ENCODE measurements around the gene ZNF785. TPM values are rescaled to one million over a fixed set of nuclear protein-coding genes. Genes with fewer than 3 reads are reported as not detected.
"Not testable (repeated sequence)": the region's sequence is repeated elsewhere in the genome, so short reads cannot be mapped to it uniquely, and the experiment has no call there.

The ZNF785 gene
- total and polyA plus RNA-seq, 2 donors (not counting 3 experiments of a cell fraction or from before 2014, with no cell fraction given) = 7.8 to 21.9 TPM

DNA sequence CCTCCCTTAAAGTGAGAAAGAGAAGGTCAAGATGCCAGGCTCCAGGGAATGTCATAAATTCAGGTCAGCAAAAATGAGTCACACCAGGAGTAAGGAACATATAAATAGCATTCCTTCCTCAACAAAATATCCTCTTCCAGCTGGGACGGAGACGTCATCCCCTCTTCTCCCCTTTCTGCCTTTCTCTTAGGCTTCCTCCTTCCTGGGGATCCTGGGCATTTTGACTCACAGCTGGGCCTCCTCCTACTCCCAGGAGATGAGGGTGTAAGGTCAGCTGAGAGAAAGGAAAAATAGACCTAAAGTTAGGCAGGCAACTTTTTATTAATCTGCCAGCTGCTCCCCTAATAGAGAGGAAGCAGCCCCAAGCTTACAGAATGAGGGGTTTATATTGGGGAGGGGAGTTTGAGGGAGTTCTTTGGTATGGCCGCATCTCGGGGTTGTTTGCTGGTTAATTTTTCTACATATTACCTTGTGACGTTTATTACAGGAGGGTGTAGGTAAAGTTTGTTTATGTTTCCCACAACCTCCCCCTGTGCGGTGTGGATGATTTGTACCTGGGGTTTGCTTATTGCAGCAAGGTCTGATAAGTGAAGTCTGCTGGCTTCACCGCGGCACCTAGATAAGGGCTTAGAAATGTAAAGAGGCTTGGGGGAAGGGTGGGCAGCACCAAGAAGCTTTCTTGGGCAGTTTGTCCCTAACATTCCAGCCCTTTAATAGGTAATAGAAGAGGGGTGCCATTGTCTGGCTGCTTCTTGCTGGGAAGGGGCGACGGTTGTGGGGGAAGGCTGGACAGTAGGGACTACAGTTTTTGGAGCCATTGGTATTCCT, 43.8 kb downstream of the ZNF785 start:
- no TSS peak for BruUV-seq (replicated peaks)
- Histone ChIP-seq H3K4me3 (replicated peaks in 1 of 3; ENCODE audit: insufficient read depth in 1 of 3, low read depth in 1 of 3, low read length in 3 of 3) (no peak overlapping the region), H3K79me2 (ENCODE audit: control insufficient read depth, insufficient read depth, low read length) (no peaks in the 10 kb centered on the region), H4K20me1 (replicated peaks; ENCODE audit: control insufficient read depth, extremely low read depth, insufficient read depth, low read length) (no peaks in the 10 kb centered on the region), H3K9me3 (replicated peaks; ENCODE audit: control insufficient read depth, insufficient read depth, low read length) (no peaks in the 10 kb centered on the region), H2AFZ (ENCODE audit: low read depth, low read length) (no peak overlapping the region), H3K9ac (replicated peaks; ENCODE audit: extremely low read depth, insufficient read depth, low read length) (peak overlapping the region; percentile 24), H3K9me1 (replicated peaks; ENCODE audit: control insufficient read depth, extremely low read depth, insufficient read depth, low read length) (no peaks in the 10 kb centered on the region), H3K4me1 (ENCODE audit: control insufficient read depth, extremely low read depth, insufficient read depth, low read length) (peaks cover 12% of the 10 kb centered on the region), H3K27me3 (ENCODE audit: control insufficient read depth in 2 of 2, insufficient read depth in 2 of 2, low read length in 2 of 2) (no peaks in the 10 kb centered on the region), H3K36me3 (ENCODE audit: control insufficient read depth in 2 of 2, extremely low read depth in 1 of 2, insufficient read depth in 2 of 2, low read length in 2 of 2) (no peaks in the 10 kb centered on the region), H3K27ac (ENCODE audit: insufficient read depth, low read depth, low read length) (peak overlapping the region; percentile 29), H3K4me2 (ENCODE audit: insufficient read depth, low read length) (no peak overlapping the region)
- FAIRE-seq (peak; percentile 96), DNase-seq (ENCODE audit: low read depth, low spot score) (peak; percentile 59)
- POLR2A ChIA-PET = no interaction called here
- peak; percentile 60 for TF ChIP-seq FOS (IDR thresholded peaks at IDR 0.05; ENCODE audit: borderline replicate concordance, insufficient read depth, low read length)
- TF ChIP-seq, protein P1, sequence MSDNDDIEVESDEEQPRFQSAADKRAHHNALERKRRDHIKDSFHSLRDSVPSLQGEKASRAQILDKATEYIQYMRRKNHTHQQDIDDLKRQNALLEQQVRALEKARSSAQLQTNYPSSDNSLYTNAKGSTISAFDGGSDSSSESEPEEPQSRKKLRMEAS (IDR thresholded peaks at IDR 0.05; ENCODE audit: insufficient read depth, insufficient read length) = no peak
- no peak for TF ChIP-seq GATA2 (IDR thresholded peaks at IDR 0.05; ENCODE audit: insufficient read depth, insufficient read length, low read depth, low read length)
- peak; percentile 73 for TF ChIP-seq JUN (IDR thresholded peaks at IDR 0.05; ENCODE audit: borderline replicate concordance, insufficient read depth, insufficient read length, low read depth)
- dilution Hi-C loops (cut with MboI; ENCODE audit: extremely low pct_ligation_motif_present, low sequenced_read_pairs) (no loop called here), intact Hi-C loops (cut with micrococcal nuclease) (no loop called here)
- CTCF ChIA-PET = no interaction called here

DNA sequence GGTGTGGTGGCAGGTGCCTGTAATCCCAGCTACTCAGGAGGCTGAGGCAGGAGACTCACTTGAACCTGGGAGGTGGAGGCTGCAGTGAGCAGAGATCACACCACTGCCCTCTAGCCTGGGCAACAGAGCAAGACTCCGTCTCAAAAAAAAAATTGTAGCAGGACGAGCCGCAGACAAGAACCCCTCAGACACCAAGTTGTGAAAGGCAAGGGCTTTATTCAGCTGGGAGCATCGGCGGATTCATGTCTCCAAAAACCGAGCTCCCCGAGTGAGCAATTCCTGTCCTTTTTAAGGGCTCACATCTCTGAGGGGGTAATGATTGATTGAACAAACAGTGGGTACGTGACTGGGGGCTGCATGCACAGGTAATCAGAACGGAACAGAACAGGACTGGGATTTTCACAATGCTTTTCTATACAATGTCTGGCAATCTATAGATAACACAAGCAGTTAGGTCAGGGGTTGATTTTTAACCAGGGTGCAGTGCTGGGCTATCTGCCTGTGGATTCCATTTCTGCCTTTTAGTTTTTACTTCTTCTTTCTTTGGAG, 44.5 kb downstream of the ZNF785 start:
- CTCF ChIA-PET = interaction anchor here (1.1 kb wide), 1 partner anchor 17 kb away, joined by 3 read pairs; the partner anchor contains the start of gene ZNF764
- BruUV-seq (replicated peaks); H4K20me1 ChIP-seq (replicated peaks; ENCODE audit: control insufficient read depth, extremely low read depth, insufficient read depth, low read length); H3K9ac ChIP-seq (replicated peaks; ENCODE audit: extremely low read depth, insufficient read depth, low read length); H3K36me3 ChIP-seq (ENCODE audit: control insufficient read depth in 2 of 2, extremely low read depth in 1 of 2, insufficient read depth in 2 of 2, low read length in 2 of 2); H3K9me1 ChIP-seq (replicated peaks; ENCODE audit: control insufficient read depth, extremely low read depth, insufficient read depth, low read length); intact Hi-C loops (cut with micrococcal nuclease); DNase-seq (ENCODE audit: low read depth, low spot score); H2AFZ ChIP-seq (ENCODE audit: low read depth, low read length); dilution Hi-C loops (cut with MboI; ENCODE audit: extremely low pct_ligation_motif_present, low sequenced_read_pairs); H3K9me3 ChIP-seq (replicated peaks; ENCODE audit: control insufficient read depth, insufficient read depth, low read length); H3K27me3 ChIP-seq (ENCODE audit: control insufficient read depth in 2 of 2, insufficient read depth in 2 of 2, low read length in 2 of 2); H3K4me2 ChIP-seq (ENCODE audit: insufficient read depth, low read length); H3K27ac ChIP-seq (ENCODE audit: insufficient read depth, low read depth, low read length); H3K4me3 ChIP-seq (replicated peaks in 1 of 3; ENCODE audit: insufficient read depth in 1 of 3, low read depth in 1 of 3, low read length in 3 of 3); FAIRE-seq; H3K79me2 ChIP-seq (ENCODE audit: control insufficient read depth, insufficient read depth, low read length); POLR2A ChIA-PET: not testable (repeated sequence)
- H3K4me1 ChIP-seq (ENCODE audit: control insufficient read depth, extremely low read depth, insufficient read depth, low read length) = peaks cover 13% of the 10 kb centered on the region

- intact Hi-C loops (cut with micrococcal nuclease); H3K9me3 ChIP-seq (replicated peaks; ENCODE audit: control insufficient read depth, insufficient read depth, low read length); H3K79me2 ChIP-seq (ENCODE audit: control insufficient read depth, insufficient read depth, low read length); H3K9me1 ChIP-seq (replicated peaks; ENCODE audit: control insufficient read depth, extremely low read depth, insufficient read depth, low read length); H2AFZ ChIP-seq (ENCODE audit: low read depth, low read length); FAIRE-seq; H3K27ac ChIP-seq (ENCODE audit: insufficient read depth, low read depth, low read length); H3K27me3 ChIP-seq (ENCODE audit: control insufficient read depth in 2 of 2, insufficient read depth in 2 of 2, low read length in 2 of 2); H4K20me1 ChIP-seq (replicated peaks; ENCODE audit: control insufficient read depth, extremely low read depth, insufficient read depth, low read length); H3K9ac ChIP-seq (replicated peaks; ENCODE audit: extremely low read depth, insufficient read depth, low read length); POLR2A ChIA-PET; DNase-seq (ENCODE audit: low read depth, low spot score); H3K4me2 ChIP-seq (ENCODE audit: insufficient read depth, low read length); BruUV-seq (replicated peaks); H3K4me3 ChIP-seq (replicated peaks in 1 of 3; ENCODE audit: insufficient read depth in 1 of 3, low read depth in 1 of 3, low read length in 3 of 3); dilution Hi-C loops (cut with MboI; ENCODE audit: extremely low pct_ligation_motif_present, low sequenced_read_pairs); H3K36me3 ChIP-seq (ENCODE audit: control insufficient read depth in 2 of 2, extremely low read depth in 1 of 2, insufficient read depth in 2 of 2, low read length in 2 of 2): not testable (repeated sequence)
- CTCF ChIA-PET = interaction anchor here (1.1 kb wide), 1 partner anchor 18 kb away, joined by 3 read pairs; the partner anchor contains the start of gene ZNF764
- H3K4me1 ChIP-seq (ENCODE audit: control insufficient read depth, extremely low read depth, insufficient read depth, low read length) = peaks cover 22% of the 10 kb centered on the region
Measured at GRCh38 chr16:30539986-30540526, 45.4 kb downstream of the ZNF785 start.
